GM18873 (cell line): ENCODE data around the gene GALR2.
"Not testable (repeated sequence)": the region's sequence is repeated elsewhere in the genome, so short reads cannot be mapped to it uniquely, and the experiment has no call there.

Experiments
- ATAC-seq: cut with Tn5 transposase; IDR thresholded peaks from one replicate; pipeline ENCODE4 v1.9.1; 2021; ENCODE audit warnings: mild to moderate bottlenecking, moderate library complexity, moderate number of reproducible peaks; ENCODE audit not compliant: unreplicated experiment, low FRiP score

Gene GALR2, protein sequence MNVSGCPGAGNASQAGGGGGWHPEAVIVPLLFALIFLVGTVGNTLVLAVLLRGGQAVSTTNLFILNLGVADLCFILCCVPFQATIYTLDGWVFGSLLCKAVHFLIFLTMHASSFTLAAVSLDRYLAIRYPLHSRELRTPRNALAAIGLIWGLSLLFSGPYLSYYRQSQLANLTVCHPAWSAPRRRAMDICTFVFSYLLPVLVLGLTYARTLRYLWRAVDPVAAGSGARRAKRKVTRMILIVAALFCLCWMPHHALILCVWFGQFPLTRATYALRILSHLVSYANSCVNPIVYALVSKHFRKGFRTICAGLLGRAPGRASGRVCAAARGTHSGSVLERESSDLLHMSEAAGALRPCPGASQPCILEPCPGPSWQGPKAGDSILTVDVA

DNA sequence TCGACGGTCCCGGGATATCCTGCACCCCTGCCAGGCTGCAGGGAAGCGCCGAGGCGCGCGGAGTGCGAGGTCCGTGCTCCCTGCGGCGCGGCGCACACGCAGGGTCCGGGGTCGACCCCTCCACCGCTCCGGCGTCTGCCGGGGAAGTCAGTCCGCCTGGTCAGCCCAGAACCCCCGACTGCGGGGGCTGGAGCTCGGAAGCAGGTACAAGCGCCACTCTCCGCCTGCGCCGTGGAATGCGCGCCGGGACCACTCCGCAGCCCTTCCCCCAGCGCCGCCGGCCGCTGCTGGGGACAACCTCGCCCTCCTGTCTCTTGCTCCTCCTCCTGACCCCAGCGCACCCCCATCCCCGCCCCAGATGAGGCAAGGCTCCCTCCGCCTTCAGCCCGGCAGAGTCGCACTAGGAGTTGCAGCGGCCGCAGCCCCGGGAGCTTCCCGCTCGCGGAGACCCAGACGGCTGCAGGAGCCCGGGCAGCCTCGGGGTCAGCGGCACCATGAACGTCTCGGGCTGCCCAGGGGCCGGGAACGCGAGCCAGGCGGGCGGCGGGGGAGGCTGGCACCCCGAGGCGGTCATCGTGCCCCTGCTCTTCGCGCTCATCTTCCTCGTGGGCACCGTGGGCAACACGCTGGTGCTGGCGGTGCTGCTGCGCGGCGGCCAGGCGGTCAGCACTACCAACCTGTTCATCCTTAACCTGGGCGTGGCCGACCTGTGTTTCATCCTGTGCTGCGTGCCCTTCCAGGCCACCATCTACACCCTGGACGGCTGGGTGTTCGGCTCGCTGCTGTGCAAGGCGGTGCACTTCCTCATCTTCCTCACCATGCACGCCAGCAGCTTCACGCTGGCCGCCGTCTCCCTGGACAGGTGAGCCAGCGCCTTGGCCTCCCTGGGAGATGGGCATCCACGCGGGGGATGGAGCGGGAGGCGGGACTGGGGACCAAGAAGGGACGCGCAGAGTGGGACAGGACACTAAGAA lies at the start of gene GALR2:
Gene GALR2, plus strand, starts transcription at position 392 of the 974 bp plus-strand sequence. Its CDS starts 103 bp downstream, at position 495.
- ATAC-seq = no peak

DNA sequence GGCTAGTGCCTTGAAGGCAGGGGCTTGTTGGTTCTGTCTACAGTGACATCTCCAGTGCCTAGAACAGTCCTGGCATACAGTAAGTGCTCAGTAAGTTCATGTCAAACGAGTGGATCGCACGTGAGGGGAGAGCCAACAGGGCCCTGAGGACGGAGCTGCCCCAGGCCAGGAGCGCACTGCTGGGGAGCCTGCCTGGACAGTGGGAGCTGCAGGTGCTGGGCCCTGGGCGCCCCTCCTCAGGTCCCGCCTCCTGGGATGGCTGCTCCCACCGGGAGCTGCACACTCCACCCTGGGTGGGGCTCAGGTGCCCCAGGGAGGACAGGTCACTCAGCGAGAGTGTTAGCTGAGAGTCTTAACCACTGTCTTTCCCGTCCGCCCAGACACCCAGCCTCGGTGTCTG lies 49.3 kb upstream of the GALR2 start:
- no peak for ATAC-seq

DNA sequence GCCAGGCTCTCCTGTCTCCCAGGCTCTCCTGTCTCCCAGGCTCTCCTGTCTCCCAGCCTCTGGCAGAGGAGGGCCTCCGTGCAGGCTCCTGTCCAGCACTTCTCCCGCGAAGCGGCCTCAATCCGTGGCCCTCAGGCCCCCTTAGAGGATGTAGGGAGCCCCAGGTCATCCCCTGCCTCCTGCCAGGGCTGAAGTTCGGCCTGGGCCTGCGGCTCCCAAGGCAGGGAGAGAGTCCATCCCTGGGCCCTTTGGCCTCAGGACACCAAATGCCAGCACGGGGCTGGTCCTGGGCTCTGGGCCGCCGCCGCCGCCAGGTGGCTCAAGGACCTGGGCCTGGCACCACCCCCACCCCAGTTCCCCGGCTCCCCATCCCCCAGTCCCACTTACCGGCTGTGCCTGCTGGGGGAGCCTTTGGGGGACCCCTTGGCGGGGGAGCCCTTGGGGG lies 47.8 kb upstream of the GALR2 start:
- no peak for ATAC-seq

DNA sequence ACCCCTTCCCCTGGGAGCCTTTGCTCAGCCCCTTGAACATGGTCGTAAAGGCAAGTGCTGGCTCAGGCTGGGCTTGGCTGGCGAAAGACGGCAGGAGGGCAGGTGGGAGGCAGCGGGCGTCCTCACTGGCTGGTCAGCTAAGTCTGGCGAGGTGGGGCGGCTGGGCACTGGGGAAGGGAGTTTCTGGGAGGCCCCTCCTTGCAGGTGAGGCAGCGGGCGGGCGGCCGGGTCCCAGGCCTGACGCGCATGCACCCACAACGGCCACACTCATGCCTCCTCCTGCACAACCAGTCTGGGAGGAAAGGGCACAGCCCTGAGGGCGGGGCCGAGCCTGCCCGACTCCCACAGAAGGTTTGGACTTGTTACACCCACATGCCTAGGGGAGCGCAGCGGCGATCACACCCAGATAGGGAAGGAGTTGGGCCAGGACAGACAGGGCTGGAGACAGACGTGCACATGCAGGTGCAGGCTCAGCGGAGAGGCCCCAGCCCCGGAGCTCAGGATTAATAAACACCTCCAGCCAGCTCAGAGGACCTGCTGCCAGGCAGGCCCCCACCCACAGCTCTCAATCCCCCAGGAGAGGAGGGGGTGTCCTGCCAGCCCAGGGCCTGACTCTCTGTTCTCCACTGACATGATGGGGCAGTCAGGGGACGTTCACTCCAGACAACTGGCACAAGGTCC lies 47.3 kb upstream of the GALR2 start, which contains the start of gene EVPL:
Gene EVPL, minus strand, starts transcription at position 148 of the 681 bp plus-strand sequence. Its CDS starts 108 bp downstream, at position 40.
- ATAC-seq = no peak

DNA sequence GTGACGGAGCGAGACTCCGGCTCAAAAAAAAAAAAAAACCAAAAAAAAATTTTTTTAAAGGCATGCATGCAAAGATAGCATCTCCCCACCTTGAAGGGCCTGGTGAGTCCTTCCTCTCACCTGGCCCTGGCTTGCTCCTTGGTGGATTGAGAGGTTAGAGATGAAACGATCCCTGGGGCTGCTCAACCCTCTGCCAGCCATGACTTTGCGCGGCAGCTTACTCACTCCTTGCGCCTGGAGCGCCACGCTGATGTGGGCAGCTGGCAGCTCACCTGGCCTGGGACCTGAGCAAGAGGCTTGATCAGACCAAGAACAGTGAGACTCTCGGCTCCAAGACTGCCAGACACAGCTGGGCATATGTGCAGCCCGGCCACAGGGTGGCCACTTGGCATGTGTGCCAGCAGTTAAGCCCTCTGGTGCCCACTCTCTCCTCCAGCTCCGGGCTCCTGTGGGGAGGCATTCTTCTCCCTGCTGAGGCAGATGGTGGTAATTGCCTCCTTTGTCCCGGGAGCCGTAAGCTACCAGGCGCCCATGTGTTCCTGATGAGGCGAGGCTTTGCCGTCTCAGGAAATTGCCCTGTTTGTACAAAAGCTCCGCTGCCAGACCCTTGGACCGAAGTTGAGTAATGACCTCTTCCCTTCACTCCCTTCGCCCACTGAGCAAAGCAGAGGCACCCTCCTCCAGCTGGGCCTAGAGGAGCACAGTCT lies 42.4 kb upstream of the GALR2 start:
- no peak for ATAC-seq

DNA sequence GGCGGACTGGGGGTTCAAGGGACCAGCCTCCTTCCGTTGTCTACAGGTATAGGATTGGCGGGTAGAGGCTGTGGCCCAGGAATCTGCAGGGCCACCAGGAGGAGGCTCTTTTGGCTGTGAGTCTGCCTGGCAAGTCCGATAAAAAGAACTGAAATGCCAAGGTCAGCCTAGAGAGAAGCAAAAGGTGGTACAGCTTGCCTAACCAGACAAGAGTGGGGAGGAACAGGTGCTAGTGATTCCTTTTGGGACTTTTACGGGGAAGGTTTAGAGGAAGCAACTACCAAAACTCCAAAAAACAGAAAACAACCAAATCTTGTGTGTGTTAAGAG lies 41.8 kb upstream of the GALR2 start:
- no peak for ATAC-seq

DNA sequence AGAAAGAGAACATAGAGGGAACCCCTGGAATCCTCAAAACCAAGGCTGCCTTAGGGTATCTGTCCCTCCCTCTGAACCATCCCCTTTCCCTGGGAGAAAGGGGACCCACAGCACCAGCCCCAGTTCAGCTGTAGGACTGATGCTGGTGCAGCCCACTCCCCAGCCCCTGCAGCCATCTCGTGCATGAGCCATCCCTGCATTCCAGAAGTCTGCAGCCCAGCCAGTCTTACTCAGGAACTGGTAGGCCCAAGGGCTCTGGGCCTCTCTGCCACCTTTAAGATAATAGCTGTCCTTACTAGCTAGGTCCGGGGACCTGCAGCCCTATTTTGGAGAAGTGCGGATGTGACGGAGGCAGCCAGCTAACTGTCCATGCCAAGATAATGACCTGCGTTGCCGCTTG lies 41.4 kb upstream of the GALR2 start:
- ATAC-seq = no peak

DNA sequence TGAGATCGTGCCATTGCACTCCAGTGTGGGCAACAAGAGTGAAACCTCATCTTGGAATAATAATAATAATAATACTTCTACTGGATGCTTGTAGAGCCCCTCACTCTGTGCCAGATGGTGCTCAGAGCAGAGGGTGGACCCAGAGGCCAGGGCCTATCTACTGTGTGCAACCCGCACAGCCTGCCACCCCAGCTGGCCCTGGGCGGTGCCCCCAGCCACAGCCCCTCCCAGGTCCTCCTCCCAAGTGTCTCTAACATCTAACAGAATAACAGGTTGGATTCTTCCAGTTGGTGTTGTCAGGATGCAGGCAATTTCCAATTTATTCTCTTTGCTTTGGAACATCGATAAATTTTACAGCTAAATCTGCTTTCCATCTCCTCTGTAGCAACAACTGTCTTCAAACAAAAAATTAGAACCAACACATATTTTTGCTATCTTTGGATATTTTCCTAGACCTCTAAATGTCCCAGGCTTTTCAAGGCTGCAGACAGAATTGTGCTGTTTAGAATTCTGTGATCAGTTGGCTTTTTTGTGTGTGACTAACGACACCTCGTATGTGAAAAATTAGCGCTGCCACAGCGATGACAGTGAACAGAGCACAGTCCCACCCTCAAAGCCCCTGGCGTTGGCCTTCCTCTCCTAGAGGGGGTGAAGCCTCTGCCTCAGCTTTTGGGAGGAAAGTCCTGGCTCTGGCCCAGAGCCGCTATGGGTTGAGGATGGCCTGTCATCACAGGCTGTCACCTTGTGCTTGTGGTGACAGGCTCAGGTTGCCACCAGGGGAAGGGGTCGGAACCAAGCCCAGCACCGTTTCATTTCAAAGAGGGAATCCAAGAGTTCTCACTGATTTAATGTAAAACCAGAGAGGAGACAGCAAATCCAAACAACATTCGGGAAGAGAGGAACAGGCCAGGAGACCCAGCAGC lies 39.9 kb upstream of the GALR2 start:
- no peak for ATAC-seq

DNA sequence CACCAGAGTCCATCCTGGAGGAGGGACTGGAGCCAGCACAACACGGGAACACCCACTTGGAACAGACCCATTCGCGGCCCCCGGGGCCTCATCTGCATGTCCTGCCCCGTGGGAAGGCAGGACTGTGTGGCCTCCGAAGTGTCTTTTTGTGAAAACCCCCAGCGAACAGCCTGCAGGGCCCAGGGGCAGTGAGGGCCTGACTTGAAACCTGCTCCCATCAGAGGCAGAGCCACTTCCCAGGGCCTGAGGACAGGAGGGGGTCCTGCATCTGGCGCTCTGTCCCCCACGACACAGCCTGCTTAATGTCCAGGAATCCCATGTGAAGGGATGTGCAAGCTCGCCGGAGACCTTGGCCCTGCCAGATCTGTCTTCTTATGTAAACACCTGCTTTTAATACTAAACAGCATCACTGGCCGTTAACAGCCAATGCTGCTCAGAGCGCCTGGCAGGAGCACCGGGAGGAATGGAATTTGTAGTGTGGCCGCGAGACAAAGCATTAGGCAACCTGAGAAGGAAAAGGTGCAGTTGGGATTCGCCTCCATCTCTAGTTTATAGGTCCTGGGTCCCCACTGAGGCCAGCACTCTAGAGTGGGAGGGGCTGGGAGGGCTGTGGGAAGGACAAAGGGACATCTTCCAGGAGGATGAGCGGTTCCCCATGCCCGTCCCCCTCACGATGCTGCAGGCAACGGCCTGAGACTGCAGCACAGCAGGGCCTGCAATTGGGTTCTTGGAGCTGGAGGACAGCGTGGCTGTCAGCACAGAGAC lies 37.9 kb upstream of the GALR2 start:
- ATAC-seq = no peak

DNA sequence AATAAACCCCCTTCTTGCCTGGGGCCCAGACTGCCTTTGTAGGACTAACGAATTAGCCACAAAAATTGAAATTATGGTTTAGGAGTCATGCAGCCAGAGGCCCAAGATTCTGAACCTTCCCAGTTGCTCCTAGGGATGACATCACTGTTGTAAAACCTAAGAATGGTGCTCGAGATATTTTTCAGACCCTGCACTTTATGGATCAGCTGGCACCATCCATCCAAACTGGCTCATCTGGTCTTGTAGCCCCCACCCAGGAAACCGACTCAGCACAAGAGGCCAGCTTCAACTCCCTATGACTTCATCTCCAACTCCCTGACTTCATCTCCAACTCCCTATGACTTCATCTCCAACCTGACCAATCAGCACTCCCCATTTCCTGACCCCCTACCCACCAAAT lies 36.5 kb upstream of the GALR2 start:
- no peak for ATAC-seq

DNA sequence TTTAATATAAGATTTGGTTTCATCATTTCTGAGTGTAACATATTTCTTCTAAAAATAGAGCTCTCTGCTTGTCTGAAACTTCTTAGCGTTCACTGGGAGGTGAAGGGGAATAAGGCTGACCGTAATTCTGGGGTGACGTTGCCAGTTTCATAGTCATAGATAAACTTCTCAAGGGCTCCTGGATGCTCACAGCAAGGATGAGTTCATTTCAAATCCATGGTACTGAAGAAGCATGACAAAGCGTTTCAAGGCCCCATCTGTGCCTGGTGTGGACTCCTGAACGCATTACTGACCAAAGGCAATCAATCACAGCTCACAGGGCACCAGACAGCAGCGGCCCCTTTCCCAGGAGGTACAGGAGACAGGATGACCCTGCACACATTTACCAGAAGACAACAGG lies 35.5 kb upstream of the GALR2 start:
- ATAC-seq = no peak

DNA sequence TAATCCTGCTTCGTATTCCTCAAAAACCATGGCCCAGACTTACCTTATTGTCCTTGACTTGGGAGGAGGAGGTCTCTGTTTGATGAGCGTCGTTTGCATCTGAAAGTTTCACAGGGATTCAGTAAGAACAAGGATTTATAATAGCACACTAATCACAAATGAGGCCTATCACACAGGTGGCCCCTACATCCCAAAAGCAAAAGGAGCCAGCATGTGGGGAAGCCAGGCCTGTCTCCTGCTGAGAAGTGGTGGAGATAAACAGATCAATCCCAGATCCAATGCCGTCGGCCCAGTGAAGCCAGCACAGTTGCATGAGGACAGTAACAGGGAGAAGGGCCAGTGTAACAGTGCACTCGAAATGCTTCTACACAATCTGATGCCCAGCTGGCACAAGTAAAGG lies 34.2 kb upstream of the GALR2 start:
- no peak for ATAC-seq

DNA sequence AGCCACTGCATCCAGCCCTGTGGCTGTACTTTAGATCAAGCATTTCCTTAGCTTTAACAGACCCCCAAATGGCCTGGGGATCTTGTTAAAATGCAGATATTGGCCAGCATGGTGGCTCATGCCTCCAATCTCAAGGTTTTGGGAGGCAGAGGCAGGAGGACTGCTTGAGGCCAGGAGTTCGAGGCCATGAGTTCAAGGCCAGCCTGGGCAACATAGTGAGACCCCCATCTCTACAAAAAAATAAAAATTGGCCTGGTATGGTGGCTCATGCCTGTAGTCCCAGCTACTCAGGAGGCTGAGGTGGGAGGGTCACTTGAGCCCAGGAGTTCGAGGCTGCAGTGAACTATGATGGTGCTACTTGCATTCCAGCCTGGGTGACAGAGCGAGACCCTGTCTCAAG lies 31.7 kb upstream of the GALR2 start:
- not testable (repeated sequence) for ATAC-seq

DNA sequence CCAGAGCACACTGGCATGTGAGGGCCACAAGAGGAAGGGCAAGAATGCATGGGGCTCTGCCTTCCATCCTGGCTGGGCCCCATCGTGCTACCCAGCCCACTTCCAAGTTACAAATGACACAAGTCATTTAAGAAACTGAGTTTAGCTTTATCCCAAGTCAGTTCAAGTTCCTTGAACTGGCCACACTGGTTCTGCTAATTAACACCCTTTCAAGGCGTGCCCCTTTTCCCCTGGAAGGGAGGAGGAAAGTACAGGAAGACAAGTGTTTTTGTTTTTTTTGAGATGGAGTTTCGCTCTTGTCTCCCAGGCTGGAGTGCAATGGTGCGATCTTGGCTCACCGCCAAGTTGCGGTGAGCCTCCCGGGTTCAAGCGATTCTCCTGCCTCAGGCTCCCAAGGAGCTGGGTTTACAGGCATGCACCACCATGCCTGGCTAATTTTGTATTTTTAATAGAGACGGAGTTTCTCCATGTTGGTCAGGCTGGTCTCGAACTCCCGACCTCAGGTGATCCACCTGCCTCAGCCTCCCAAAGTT lies 30.0 kb upstream of the GALR2 start:
- not testable (repeated sequence) for ATAC-seq

DNA sequence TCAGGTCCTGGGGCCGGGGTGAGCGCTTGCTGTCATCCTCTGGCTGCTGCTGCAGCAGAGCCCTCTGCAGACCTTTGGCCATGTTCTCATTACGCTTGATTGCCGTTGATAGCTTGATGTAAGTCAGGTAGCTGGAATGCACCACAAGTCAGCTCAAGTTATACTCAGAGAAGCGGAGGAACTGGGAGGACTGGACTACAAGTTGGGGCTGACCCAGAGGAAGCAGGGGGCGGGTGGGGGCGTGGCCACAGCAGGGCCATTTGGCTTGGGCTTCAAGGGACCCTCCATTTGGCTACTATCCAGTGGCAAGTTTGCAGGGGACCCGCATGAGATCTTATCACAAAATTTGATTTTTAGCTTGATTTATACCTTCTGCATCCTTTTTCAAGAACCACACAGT lies 28.5 kb upstream of the GALR2 start:
- ATAC-seq = no peak

DNA sequence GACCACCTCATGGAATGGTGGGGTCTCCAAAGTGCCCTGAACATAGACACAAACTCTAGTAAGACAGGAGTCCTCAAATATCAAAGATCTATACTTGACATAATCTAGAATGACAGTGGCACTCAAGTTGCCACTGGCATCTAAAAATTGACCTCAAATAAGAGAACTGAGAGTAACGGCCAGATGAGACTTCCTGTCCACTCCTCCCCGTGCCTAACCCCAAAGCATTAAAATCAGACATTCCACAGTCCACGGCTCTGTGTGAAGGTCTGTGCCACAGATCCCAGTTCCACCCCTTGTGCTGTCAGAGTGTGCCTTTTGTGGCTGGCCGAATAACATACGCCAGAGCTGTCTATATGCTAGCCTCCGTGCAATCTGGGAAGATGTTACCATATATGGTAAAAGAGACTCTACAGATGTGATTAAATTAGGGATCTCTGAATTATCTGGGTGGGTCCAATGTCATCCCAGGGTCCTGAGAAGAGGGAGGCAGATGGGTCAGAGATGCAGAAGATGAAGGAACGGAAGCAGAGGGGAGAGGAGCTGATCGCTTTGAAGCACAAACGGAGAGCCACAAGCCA lies 26.5 kb upstream of the GALR2 start:
- ATAC-seq = no peak

DNA sequence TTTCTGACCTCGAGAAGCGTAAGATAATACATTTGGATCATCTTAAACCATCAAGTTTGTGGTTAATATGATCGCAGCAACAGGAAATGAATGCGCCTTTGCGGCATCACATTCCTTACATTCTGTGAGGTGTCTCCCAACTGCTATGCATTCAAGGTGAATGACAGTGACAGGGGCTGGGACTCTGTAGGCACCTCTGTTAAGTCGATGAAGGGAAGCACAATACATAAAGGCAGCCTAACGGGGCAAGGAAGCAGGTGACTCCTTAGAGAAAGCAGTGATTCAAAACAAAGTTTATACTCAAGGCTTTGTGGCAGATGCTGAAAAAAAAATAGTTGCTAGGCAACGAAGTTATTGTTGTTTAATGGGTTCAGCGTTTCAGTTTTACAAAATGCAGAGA lies 25.9 kb upstream of the GALR2 start:
- ATAC-seq = no peak

DNA sequence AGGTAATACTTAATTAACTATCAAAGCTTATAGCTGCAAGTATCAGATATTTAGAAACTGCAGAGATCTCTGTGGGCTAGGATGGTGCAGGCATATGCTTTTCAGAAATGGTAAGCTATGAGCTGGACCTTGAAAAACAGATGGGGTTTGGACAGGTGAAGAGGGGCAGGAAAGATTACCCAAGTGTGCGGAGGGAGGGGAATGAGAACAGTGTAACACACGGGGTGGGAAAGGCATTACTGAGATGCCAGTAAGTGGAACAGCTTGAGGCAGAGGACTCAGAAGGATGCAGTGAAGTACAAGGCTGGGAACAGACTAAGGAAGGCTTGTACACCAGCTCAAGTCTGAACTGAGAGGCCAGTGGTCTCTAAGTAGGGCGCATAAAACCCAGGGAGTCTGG lies 25.3 kb upstream of the GALR2 start:
- no peak for ATAC-seq
